H1 (cell line): ENCODE data around the gene CEP152. TPM values are rescaled to one million over a fixed set of nuclear protein-coding genes. Genes with fewer than 3 reads are reported as not detected.

Experiments used
- CTCF ChIA-PET: fragments of 300-600 bp; sonication (Branson Sonifier 250); formaldehyde crosslinking; loops from one replicate; lab custom pipeline; 2021; ENCODE audit not compliant: partially characterized antibody; lab: Charles Lee
- POLR2A ChIA-PET: fragments of 300-600 bp; sonication (Branson Sonifier 250); formaldehyde crosslinking; loops from one replicate; lab custom pipeline; 2021; ENCODE audit warnings: inconsistent platforms; ENCODE audit not compliant: partially characterized antibody; lab: Charles Lee
- DNase-seq, 2 experiments: peaks; one replicate each; pipeline versions ENCODE4 v3.0.0 to v3.0.0-alpha.2; 2010 to 2022; ENCODE audit warnings: low spot score in 2 of 2, low read depth in 1 of 2, mixed read lengths in 1 of 2
- FAIRE-seq: peaks from 2 replicates; lab custom pipeline; 2011; peaks lifted over from hg19 to GRCh38; lab: Jason Lieb, UNC
- H2AFZ ChIP-seq: 2 replicates; pipeline ENCODE4 v1.8.1; 2012; ENCODE audit warnings: low read length, inconsistent platforms
- H2AK5ac ChIP-seq: 2 replicates; pipeline ENCODE4 v1.6.1; 2013; ENCODE audit warnings: low read depth, low read length
- H2BK120ac ChIP-seq: replicated peaks from 2 replicates; pipeline ENCODE3; 2013; ENCODE audit warnings: low read depth, low read length, inconsistent platforms
- H2BK12ac ChIP-seq: 2 replicates; pipeline ENCODE4 v1.6.1; 2013; ENCODE audit warnings: low read depth, low read length
- H2BK15ac ChIP-seq: 2 replicates; pipeline ENCODE4 v1.6.1; 2013; ENCODE audit warnings: low read length
- H2BK20ac ChIP-seq: 2 replicates; pipeline ENCODE4 v1.6.1; 2013; ENCODE audit warnings: low read length
- H2BK5ac ChIP-seq: 2 replicates; pipeline ENCODE4 v1.6.1; 2013; ENCODE audit warnings: low read depth, low read length
- H3K14ac ChIP-seq: 2 replicates; pipeline ENCODE4 v1.6.1; 2013; ENCODE audit warnings: inconsistent platforms; ENCODE audit not compliant: insufficient read length
- H3K18ac ChIP-seq: 2 replicates; pipeline ENCODE4 v1.6.1; 2013; ENCODE audit warnings: low read length; ENCODE audit errors: extremely low read depth
- H3K23ac ChIP-seq: 2 replicates; pipeline ENCODE4 v1.6.1; 2013; ENCODE audit warnings: inconsistent platforms; ENCODE audit not compliant: insufficient read length
- H3K23me2 ChIP-seq: 2 replicates; pipeline ENCODE4 v1.6.1; 2013; ENCODE audit warnings: low read depth, low read length
- H3K27ac ChIP-seq: 2 replicates; pipeline ENCODE4 v1.6.1; 2011; ENCODE audit warnings: low read depth, low read length, inconsistent platforms
- H3K27me3 ChIP-seq, 4 experiments: replicated peaks in 1 of 4; 1 replicate in 1 of 4; 2 replicates in 3 of 4; pipeline versions ENCODE4 v1.6.1 to v1.8.1; 2011 to 2013; ENCODE audit warnings: low read length in 3 of 4, mild to moderate bottlenecking in 3 of 4, inconsistent platforms in 2 of 4, mixed read lengths in 2 of 4, moderate library complexity in 1 of 4; ENCODE audit not compliant: control insufficient read depth in 3 of 4, insufficient read depth in 3 of 4; ENCODE audit errors: extremely low read depth in 1 of 4
- H3K36me3 ChIP-seq, 4 experiments: 2 replicates each; pipeline versions ENCODE4 v1.6.1 to v1.8.1; 2011 to 2013; ENCODE audit warnings: mild to moderate bottlenecking in 4 of 4, low read length in 3 of 4, moderate library complexity in 2 of 4, control low read depth in 1 of 4, inconsistent platforms in 1 of 4; ENCODE audit not compliant: insufficient read depth in 4 of 4, control insufficient read depth in 2 of 4
- H3K4ac ChIP-seq: replicated peaks from 2 replicates; pipeline ENCODE3; 2013; ENCODE audit warnings: low read length, low read depth, mixed read lengths, inconsistent platforms; ENCODE audit not compliant: insufficient read length
- H3K4me1 ChIP-seq, 4 experiments: replicated peaks in 1 of 4; 1 replicate in 1 of 4; 2 replicates in 3 of 4; pipeline versions ENCODE4 v1.6.1 to v1.8.1; 2011 to 2013; ENCODE audit warnings: low read length in 3 of 4, inconsistent platforms in 2 of 4, mixed read lengths in 1 of 4; ENCODE audit not compliant: insufficient read depth in 4 of 4, control insufficient read depth in 3 of 4
- H3K4me2 ChIP-seq, 2 experiments: 2 replicates each; pipeline versions ENCODE4 v1.6.1 to v1.8.1; 2011 to 2013; ENCODE audit warnings: low read depth in 2 of 2, low read length in 2 of 2, control low read depth in 1 of 2, inconsistent platforms in 1 of 2, mild to moderate bottlenecking in 1 of 2; ENCODE audit not compliant: insufficient read depth in 1 of 2
- H3K4me3 ChIP-seq, 4 experiments: fragments of 200-600, 300-600 bp in 1 of 4; sonication (generic), shearing (Covaris generic), sonication (Bioruptor Twin) in 1 of 4; 2 replicates each; pipeline versions ENCODE4 v1.5.1 to v1.8.1; 2011 to 2016; ENCODE audit warnings: low read length in 4 of 4, low read depth in 3 of 4, control low read depth in 2 of 4, inconsistent platforms in 2 of 4, mild to moderate bottlenecking in 2 of 4, mixed read lengths in 1 of 4, moderate library complexity in 1 of 4; ENCODE audit not compliant: insufficient read depth in 2 of 4; ENCODE audit errors: extremely low read depth in 1 of 4
- H3K56ac ChIP-seq: replicated peaks from 2 replicates; pipeline ENCODE3; 2013; ENCODE audit warnings: low read depth, mild to moderate bottlenecking, mixed read lengths, low read length, inconsistent platforms; ENCODE audit not compliant: insufficient read length
- H3K79me1 ChIP-seq: 2 replicates; pipeline ENCODE4 v1.6.1; 2013; ENCODE audit warnings: low read depth, low read length, control low read depth
- H3K79me2 ChIP-seq, 2 experiments: 2 replicates each; pipeline versions ENCODE4 v1.6.1 to v1.8.1; 2012 to 2013; ENCODE audit warnings: low read length in 2 of 2, mild to moderate bottlenecking in 2 of 2, inconsistent platforms in 1 of 2; ENCODE audit not compliant: insufficient read depth in 2 of 2, control insufficient read depth in 1 of 2
- H3K9ac ChIP-seq, 4 experiments: replicated peaks in 1 of 4; 1 replicate in 1 of 4; 2 replicates in 3 of 4; pipeline versions ENCODE4 v1.6.1 to v1.8.1; 2011 to 2013; ENCODE audit warnings: low read depth in 3 of 4, low read length in 3 of 4, control low read depth in 2 of 4, mild to moderate bottlenecking in 2 of 4, moderate library complexity in 2 of 4, inconsistent platforms in 1 of 4; ENCODE audit errors: extremely low read depth in 1 of 4
- H3K9me3 ChIP-seq, 2 experiments: 2 replicates each; pipeline versions ENCODE4 v1.6.1 to v1.8.1; 2012 to 2013; ENCODE audit warnings: mild to moderate bottlenecking in 2 of 2, moderate library complexity in 2 of 2, control low read depth in 1 of 2, inconsistent platforms in 1 of 2, low read depth in 1 of 2, low read length in 1 of 2, mixed read lengths in 1 of 2; ENCODE audit not compliant: insufficient read depth in 2 of 2
- H4K20me1 ChIP-seq, 2 experiments: replicated peaks in 1 of 2; 2 replicates each; pipeline versions ENCODE3 to v1.8.1; 2011 to 2013; ENCODE audit warnings: inconsistent platforms in 2 of 2, low read length in 2 of 2, mild to moderate bottlenecking in 1 of 2; ENCODE audit not compliant: insufficient read depth in 2 of 2, control insufficient read depth in 1 of 2
- H4K5ac ChIP-seq: 2 replicates; pipeline ENCODE4 v1.6.1; 2013; ENCODE audit warnings: low read length, low read depth, mixed read lengths, inconsistent platforms; ENCODE audit not compliant: insufficient read length
- H4K8ac ChIP-seq: 2 replicates; pipeline ENCODE4 v1.8.0; 2013; ENCODE audit warnings: mild to moderate bottlenecking, moderate library complexity, low read length, inconsistent platforms; ENCODE audit not compliant: insufficient read depth; ENCODE audit errors: extremely low read depth
- H4K91ac ChIP-seq: replicated peaks from 2 replicates; pipeline ENCODE3; 2013; ENCODE audit warnings: low read length, mixed read lengths, inconsistent platforms; ENCODE audit not compliant: insufficient read length
- HDAC6 ChIP-seq: IDR thresholded peaks from one replicate; pipeline ENCODE4 v1.7.1; 2012; ENCODE audit warnings: low read depth, mild to moderate bottlenecking, inconsistent platforms, low read length, moderate library complexity
- KDM4A ChIP-seq: IDR thresholded peaks from one replicate; pipeline ENCODE4 v1.7.1; 2012; ENCODE audit warnings: low read depth, mild to moderate bottlenecking, moderate library complexity, low read length, inconsistent platforms; ENCODE audit not compliant: severe bottlenecking
- MAFK ChIP-seq: IDR thresholded peaks from 2 replicates; pipeline ENCODE4 v1.6.1; 2012; ENCODE audit warnings: low read depth, mild to moderate bottlenecking, improper control_type of control experiment, low read length
- POLR2A ChIP-seq, 2 experiments: IDR thresholded peaks; 1 replicate in 1 of 2; 2 replicates in 1 of 2; pipeline ENCODE4 v1.6.1; 2011; ENCODE audit warnings: low read depth in 2 of 2, low read length in 2 of 2, mild to moderate bottlenecking in 2 of 2; ENCODE audit errors: control extremely low read depth in 1 of 2
- SIRT6 ChIP-seq: IDR thresholded peaks from one replicate; pipeline ENCODE4 v1.7.1; 2012; ENCODE audit warnings: low read length, inconsistent platforms
- SP1 ChIP-seq: IDR thresholded peaks from 2 replicates; pipeline ENCODE4 v1.6.1; 2011; ENCODE audit warnings: low read depth, low read length
- SRF ChIP-seq: IDR thresholded peaks from 2 replicates; pipeline ENCODE4 v1.6.1; 2011; ENCODE audit warnings: mild to moderate bottlenecking, low read depth, low read length, moderate library complexity
- polyA plus RNA-seq, 7 experiments: library from polyadenylated mRNA; depleted of rRNA in 3 of 7; stranded (reverse) in 5 of 7; unstranded in 2 of 7; fragments of >200 nt in 5 of 7; fragments of 200-250 nt in 2 of 7; gene quantifications; 1 replicate in 5 of 7; 2 replicates in 1 of 7; 4 replicates in 1 of 7; pipeline versions ENCODE4 v1.2.1 to v1.2.3, GENCODE V29; 2011 to 2013; ENCODE audit warnings: missing spikeins in 2 of 7, mixed read lengths in 2 of 7
- total RNA-seq: library from RNA; stranded (reverse); fragmentation: NEBNext Ultra II Directional; extraction: Animal tissue kit (Norgen Biotek cat#: 25700); gene quantifications from 2 replicates; pipeline ENCODE4 v1.2.1, GENCODE V29; 2021

CEP152 gene
- total and polyA plus RNA-seq, 2 of the 8 experiments (the other 6 are each of a cell fraction or from before 2014, with no cell fraction given) = 1.4 to 16.2 TPM

- Histone ChIP-seq H3K27ac (no peak overlapping the region), H3K79me1 (no peaks in the 10 kb centered on the region), H3K4ac (no peak overlapping the region), H4K8ac (no peak overlapping the region), H3K23me2 (no peaks in the 10 kb centered on the region), H4K91ac (no peak overlapping the region), H3K18ac (no peak overlapping the region), H3K4me1 (peaks cover 0 to under 1% (median 0%) of the 10 kb centered on the region in 4 experiments; a peak in 1 of 7 replicates), H3K23ac (no peak overlapping the region), H3K36me3 (no peaks in the 10 kb centered on the region), H2AK5ac (no peak overlapping the region), H2AFZ (no peak overlapping the region), H2BK15ac (no peak overlapping the region), H3K14ac (no peak overlapping the region), H2BK120ac (no peak overlapping the region), H4K20me1 (no peaks in the 10 kb centered on the region), H3K56ac (no peak overlapping the region), H3K4me3 (no peak overlapping the region), H3K4me2 (no peak overlapping the region), H3K79me2 (no peaks in the 10 kb centered on the region), H3K9me3 (no peaks in the 10 kb centered on the region), H2BK12ac (no peak overlapping the region), H3K9ac (no peak overlapping the region), H3K27me3 (no peaks in the 10 kb centered on the region), H2BK20ac (no peak overlapping the region), H4K5ac (no peak overlapping the region), H2BK5ac (no peak overlapping the region)
- ChIA-PET POLR2A (no interaction called here), CTCF (interaction anchor here (0.7 kb wide), 1 partner anchor 144 kb away, joined by 3 read pairs; no protein-coding TSS in a partner anchor)
- FAIRE-seq (no peak), DNase-seq (no peak)
- TF ChIP-seq SIRT6 = no peak
- no peak for TF ChIP-seq MAFK
- no peak for TF ChIP-seq SRF
- TF ChIP-seq POLR2A (IDR thresholded peaks at IDR 0.05; ENCODE audit: control extremely low read depth in 1 of 2, low read depth in 2 of 2, low read length in 2 of 2) = no peak
- no peak for TF ChIP-seq HDAC6
- TF ChIP-seq SP1 = no peak
- no peak for TF ChIP-seq KDM4A
These were observed 18.0 kb upstream of the CEP152 start for GRCh38 chr15:48828906-48829305.
